Caco-2 (cell line): ENCODE measurements around the gene POFUT2. TPM values are rescaled to one million over a fixed set of nuclear protein-coding genes. Genes with fewer than 3 reads are reported as not detected.
A peak's percentile ranks its signal among the peaks of the same experiment; 100 is the strongest.

Experiments
- BruUV-seq: library from RNA; stranded (reverse); fragments of 400-500 nt; replicated peaks from 2 replicates; lab custom pipeline; 2021; lab: Mats Ljungman, UMichigan
- CTCF ChIA-PET: fragments of 300-600 bp; sonication (Branson Sonifier 250); formaldehyde crosslinking; loops from one replicate; lab custom pipeline; 2022; ENCODE audit warnings: antibody characterized with exemption; lab: Charles Lee
- POLR2A ChIA-PET: fragments of 300-600 bp; sonication (Branson Sonifier 250); formaldehyde crosslinking; loops from one replicate; lab custom pipeline; 2022; ENCODE audit warnings: antibody characterized with exemption; lab: Charles Lee
- DNase-seq, 2 experiments: peaks; one replicate each; pipeline versions ENCODE4 v3.0.0 to v3.0.0-alpha.2; 2020 to 2022
- H3K27me3 ChIP-seq: replicated peaks from 2 replicates; pipeline ENCODE4 v1.6.0; 2011; ENCODE audit warnings: low read length; ENCODE audit not compliant: control insufficient read depth, insufficient read depth
- H3K36me3 ChIP-seq: 2 replicates; pipeline ENCODE4 v1.5.1; 2011; ENCODE audit warnings: low read length; ENCODE audit not compliant: control insufficient read depth, insufficient read depth
- H3K4me1 ChIP-seq: fragments of 250-450 bp; sonication (Bioruptor Pico); 2 replicates; pipeline ENCODE4 v1.5.1; 2020; ENCODE audit warnings: mild to moderate bottlenecking
- H3K4me3 ChIP-seq: 2 replicates; pipeline ENCODE4 v1.5.1; 2011; ENCODE audit warnings: low read depth, mild to moderate bottlenecking, control low read depth, low read length
- H3K9me3 ChIP-seq: fragments of 250-450 bp; sonication (Bioruptor Pico); 2 replicates; pipeline ENCODE4 v1.5.1; 2020; ENCODE audit warnings: mild to moderate bottlenecking, moderate library complexity
- H3K27ac Mint-ChIP-seq: one replicate; pipeline ENCODE4 v1.8.0; 2022; ENCODE audit warnings: mixed read lengths; ENCODE audit not compliant: unreplicated experiment
- H3K27me3 Mint-ChIP-seq: one replicate; pipeline ENCODE4 v1.8.0; 2022; ENCODE audit warnings: mixed read lengths; ENCODE audit not compliant: insufficient read depth, unreplicated experiment
- H3K36me3 Mint-ChIP-seq: one replicate; pipeline ENCODE4 v1.8.0; 2022; ENCODE audit warnings: mild to moderate bottlenecking, mixed read lengths; ENCODE audit not compliant: insufficient read depth, unreplicated experiment
- H3K4me1 Mint-ChIP-seq: one replicate; pipeline ENCODE4 v1.8.0; 2022; ENCODE audit warnings: low read depth, mixed read lengths; ENCODE audit not compliant: unreplicated experiment
- H3K4me3 Mint-ChIP-seq: one replicate; pipeline ENCODE4 v1.8.0; 2022; ENCODE audit warnings: mild to moderate bottlenecking, moderate library complexity, mixed read lengths; ENCODE audit not compliant: unreplicated experiment
- H3K9me3 Mint-ChIP-seq: one replicate; pipeline ENCODE4 v1.8.0; 2022; ENCODE audit warnings: mixed read lengths; ENCODE audit not compliant: unreplicated experiment
- CTCF ChIP-seq, 2 experiments: fragments of 200-600 bp in 1 of 2; IDR thresholded peaks; 1 replicate in 1 of 2; 2 replicates in 1 of 2; pipeline versions ENCODE4 v1.5.1 to v1.8.0; 2011 to 2022; ENCODE audit warnings: antibody characterized with exemption in 1 of 2, control low read depth in 1 of 2, inconsistent platforms in 1 of 2, low read depth in 1 of 2, low read length in 1 of 2, mild to moderate bottlenecking in 1 of 2, moderate library complexity in 1 of 2; ENCODE audit not compliant: insufficient read depth in 1 of 2, severe bottlenecking in 1 of 2, unreplicated experiment in 1 of 2
- intact Hi-C: fragments of 100-400 bp; cut with micrococcal nuclease; formaldehyde crosslinking; loops from one replicate; pipeline ENCODE4 v1.10.0; 2022; ENCODE audit not compliant: unreplicated experiment
- total RNA-seq: library from RNA; stranded (reverse); gene quantifications from 2 replicates; pipeline ENCODE4 v1.2.3, GENCODE V29; 2022

The POFUT2 gene
- total RNA-seq, 1 experiment from 2014 or later, result 32.0 TPM

- Mint-ChIP-seq H3K9me3 (no peaks in the 10 kb centered on the region), H3K4me3 (no peak overlapping the region), H3K4me1 (no peaks in the 10 kb centered on the region), H3K27ac (no peak overlapping the region), H3K36me3 (no peaks in the 10 kb centered on the region), H3K27me3 (no peaks in the 10 kb centered on the region)
- no peak overlapping the region for H3K4me3 ChIP-seq
- no peak for DNase-seq
- no peak for TF ChIP-seq CTCF (IDR thresholded peaks at IDR 0.05; ENCODE audit: insufficient read depth in 1 of 2, low read depth in 1 of 2, low read length in 1 of 2, severe bottlenecking in 1 of 2, unreplicated experiment in 1 of 2)
- ChIA-PET CTCF (no interaction called here), POLR2A (no interaction called here)
- H3K9me3 ChIP-seq, result no peaks in the 10 kb centered on the region
- intact Hi-C loops, result no loop called here
- no peaks in the 10 kb centered on the region for H3K4me1 ChIP-seq
- H3K27me3 ChIP-seq, result no peaks in the 10 kb centered on the region
- H3K36me3 ChIP-seq, result no peaks in the 10 kb centered on the region
- BruUV-seq, result no TSS peak
Measured at GRCh38 chr21:45250272-45250671, 37.4 kb downstream of the POFUT2 start.

GRCh38 chr21:45249626-45250025 lies 38.1 kb downstream of the POFUT2 start:
- no TSS peak for BruUV-seq
- no peak overlapping the region for H3K27ac Mint-ChIP-seq
- CTCF ChIA-PET, result no interaction called here

GRCh38 chr21:45248893-45249381 lies 38.8 kb downstream of the POFUT2 start:
- Histone ChIP-seq H3K36me3 (no peaks in the 10 kb centered on the region), H3K9me3 (peaks cover 3% of the 10 kb centered on the region), H3K27me3 (no peaks in the 10 kb centered on the region), H3K4me1 (no peaks in the 10 kb centered on the region), H3K4me3 (peak overlapping the region; percentile 32)
- POLR2A ChIA-PET, result interaction anchor here (0.9 kb wide), 1 partner anchor 39 kb away, joined by 3 read pairs; the partner anchor contains the start of gene POFUT2
- BruUV-seq, result no TSS peak
- Mint-ChIP-seq H3K4me1 (no peaks in the 10 kb centered on the region), H3K4me3 (peak overlapping the region; percentile 62), H3K27me3 (no peaks in the 10 kb centered on the region), H3K36me3 (no peaks in the 10 kb centered on the region), H3K27ac (no peak overlapping the region), H3K9me3 (peaks cover 9% of the 10 kb centered on the region)
- DNase-seq, result no peak
- TF ChIP-seq CTCF (IDR thresholded peaks at IDR 0.05; ENCODE audit: insufficient read depth in 1 of 2, low read depth in 1 of 2, low read length in 1 of 2, severe bottlenecking in 1 of 2, unreplicated experiment in 1 of 2), result no peak
- intact Hi-C loops, result no loop called here
- CTCF ChIA-PET, result no interaction called here

More at GRCh38 chr21:45249626-45250025, 38.1 kb downstream of the POFUT2 start:
- Histone ChIP-seq H3K4me1 (no peaks in the 10 kb centered on the region), H3K9me3 (no peaks in the 10 kb centered on the region), H3K4me3 (no peak overlapping the region), H3K27me3 (no peaks in the 10 kb centered on the region), H3K36me3 (no peaks in the 10 kb centered on the region)
- Mint-ChIP-seq H3K9me3 (peaks cover 2% of the 10 kb centered on the region), H3K36me3 (no peaks in the 10 kb centered on the region), H3K27me3 (no peaks in the 10 kb centered on the region), H3K4me1 (no peaks in the 10 kb centered on the region), H3K4me3 (no peak overlapping the region)
- DNase-seq, result no peak
- intact Hi-C loops, result no loop called here
- POLR2A ChIA-PET, result no interaction called here
- no peak for TF ChIP-seq CTCF (IDR thresholded peaks at IDR 0.05; ENCODE audit: insufficient read depth in 1 of 2, low read depth in 1 of 2, low read length in 1 of 2, severe bottlenecking in 1 of 2, unreplicated experiment in 1 of 2)
